ENCODE data around the gene SLC30A1.

The SLC30A1 gene

GRCh38 chr1:211619033-211619996, 40.4 kb upstream of the SLC30A1 start:
- peaks cover 0 to 13% (median 0%) of the 10 kb centered on the region in 3 experiments for H3K27me3 ChIP-seq (ENCODE audit: control insufficient read depth in 3 of 3, insufficient read depth in 3 of 3, low read depth in 1 of 3, low read length in 3 of 3)
- H2BK5ac ChIP-seq (ENCODE audit: low read length): no peak overlapping the region
- H2AFZ ChIP-seq (ENCODE audit: low read length): no peak overlapping the region
- H3K9me3 ChIP-seq (replicated peaks in 1 of 2; ENCODE audit: control insufficient read depth in 2 of 2, insufficient read depth in 1 of 2, low read depth in 1 of 2, low read length in 2 of 2): no peaks in the 10 kb centered on the region
- no peak overlapping the region for H3K4me3 ChIP-seq (ENCODE audit: low read length in 2 of 2)
- no peak overlapping the region for H2BK15ac ChIP-seq (ENCODE audit: low read length)
- no peak overlapping the region for H3K4me2 ChIP-seq (ENCODE audit: insufficient read depth, low read length, poor library complexity, severe bottlenecking)
- no peak overlapping the region for H3K4ac ChIP-seq (ENCODE audit: low read length)
- H3K79me1 ChIP-seq (ENCODE audit: low read depth, low read length): no peaks in the 10 kb centered on the region
- WGBS, 2 donors (ENCODE audit: extremely low coverage in 2 of 2, insufficient read length in 2 of 2, insufficient replicate concordance in 1 of 2): no CpG with 5 or more reads among the region's 8 CpGs
- no peak for DNase-seq (ENCODE audit: low spot score)
- H3K4me1 ChIP-seq (ENCODE audit: control insufficient read depth in 2 of 2, insufficient read depth in 1 of 2, low read depth in 1 of 2, low read length in 2 of 2): peaks cover 0 to 10% of the 10 kb centered on the region in 2 donors
- H3K9ac ChIP-seq (ENCODE audit: low read depth, low read length, poor library complexity): no peak overlapping the region
- H2AK5ac ChIP-seq (ENCODE audit: low read depth, low read length): no peak overlapping the region
- no peak overlapping the region for H3K23ac ChIP-seq (ENCODE audit: low read depth, low read length, poor library complexity)
- H2BK12ac ChIP-seq (ENCODE audit: low read length): no peak overlapping the region
- H3K14ac ChIP-seq (ENCODE audit: low read length): no peak overlapping the region
- no peak overlapping the region for H2BK120ac ChIP-seq (ENCODE audit: low read depth, low read length)
- H3K27ac ChIP-seq (replicated peaks; ENCODE audit: low read length): no peak overlapping the region
- H3K36me3 ChIP-seq (replicated peaks in 1 of 2; ENCODE audit: control insufficient read depth in 2 of 2, insufficient read depth in 2 of 2, low read length in 2 of 2): peaks cover 0 to 1% of the 10 kb centered on the region in 2 donors
- no peak overlapping the region for H3K18ac ChIP-seq (ENCODE audit: low read length)
- H4K8ac ChIP-seq (ENCODE audit: low read depth, low read length): no peak overlapping the region
- no peak overlapping the region for H4K91ac ChIP-seq (ENCODE audit: low read depth, low read length, poor library complexity)

GRCh38 chr1:211616965-211617297, 38.0 kb upstream of the SLC30A1 start:
- H3K9me3 ChIP-seq (replicated peaks in 1 of 2; ENCODE audit: control insufficient read depth in 2 of 2, insufficient read depth in 1 of 2, low read depth in 1 of 2, low read length in 2 of 2): no peaks in the 10 kb centered on the region
- peak overlapping the region; percentile 80 for H3K18ac ChIP-seq (ENCODE audit: low read length)
- H2BK120ac ChIP-seq (ENCODE audit: low read depth, low read length): peak overlapping the region; percentile 9
- no peak overlapping the region for H3K9ac ChIP-seq (ENCODE audit: low read depth, low read length, poor library complexity)
- peak overlapping the region; percentile 94 for H4K8ac ChIP-seq (ENCODE audit: low read depth, low read length)
- peaks cover 0 to 9% (median 0%) of the 10 kb centered on the region in 3 experiments for H3K27me3 ChIP-seq (ENCODE audit: control insufficient read depth in 3 of 3, insufficient read depth in 3 of 3, low read depth in 1 of 3, low read length in 3 of 3)
- H2BK5ac ChIP-seq (ENCODE audit: low read length): peak overlapping the region; percentile 26
- DNase-seq (ENCODE audit: low spot score): no peak
- H3K4me3 ChIP-seq (ENCODE audit: low read length in 2 of 2): no peak overlapping the region
- no peak overlapping the region for H4K91ac ChIP-seq (ENCODE audit: low read depth, low read length, poor library complexity)
- peak overlapping the region; percentile 46 for H3K4ac ChIP-seq (ENCODE audit: low read length)
- H2AFZ ChIP-seq (ENCODE audit: low read length): peak overlapping the region; percentile 97
- H3K4me1 ChIP-seq (ENCODE audit: control insufficient read depth in 2 of 2, insufficient read depth in 1 of 2, low read depth in 1 of 2, low read length in 2 of 2): peaks cover 0 to 12% of the 10 kb centered on the region in 2 donors
- no peaks in the 10 kb centered on the region for H3K79me1 ChIP-seq (ENCODE audit: low read depth, low read length)
- peak overlapping the region; percentile 30 for H2AK5ac ChIP-seq (ENCODE audit: low read depth, low read length)
- H2BK12ac ChIP-seq (ENCODE audit: low read length): no peak overlapping the region
- H3K27ac ChIP-seq (replicated peaks; ENCODE audit: low read length): peak overlapping the region; percentile 21
- H3K36me3 ChIP-seq (replicated peaks in 1 of 2; ENCODE audit: control insufficient read depth in 2 of 2, insufficient read depth in 2 of 2, low read length in 2 of 2): peaks cover 0 to 1% of the 10 kb centered on the region in 2 donors
- H3K23ac ChIP-seq (ENCODE audit: low read depth, low read length, poor library complexity): no peak overlapping the region
- no peak overlapping the region for H3K14ac ChIP-seq (ENCODE audit: low read length)
- no CpG with 5 or more reads among the region's 5 CpGs for WGBS, 2 donors (ENCODE audit: extremely low coverage in 2 of 2, insufficient read length in 2 of 2, insufficient replicate concordance in 1 of 2)
- H3K4me2 ChIP-seq (ENCODE audit: insufficient read depth, low read length, poor library complexity, severe bottlenecking): no peak overlapping the region
- peak overlapping the region; percentile 19 for H2BK15ac ChIP-seq (ENCODE audit: low read length)

- H2BK5ac ChIP-seq (ENCODE audit: low read length): peak overlapping the region; percentile 26
- H2BK120ac ChIP-seq (ENCODE audit: low read depth, low read length): peak overlapping the region; percentile 9
- peak overlapping the region; percentile 21 for H3K27ac ChIP-seq (replicated peaks; ENCODE audit: low read length)
- H4K8ac ChIP-seq (ENCODE audit: low read depth, low read length): peak overlapping the region; percentile 94
- DNase-seq (ENCODE audit: low spot score): no peak
- H2BK15ac ChIP-seq (ENCODE audit: low read length): peak overlapping the region; percentile 19
- H2BK12ac ChIP-seq (ENCODE audit: low read length): no peak overlapping the region
- peak overlapping the region; percentile 46 for H3K4ac ChIP-seq (ENCODE audit: low read length)
- H3K4me2 ChIP-seq (ENCODE audit: insufficient read depth, low read length, poor library complexity, severe bottlenecking): no peak overlapping the region
- H3K27me3 ChIP-seq (ENCODE audit: control insufficient read depth in 3 of 3, insufficient read depth in 3 of 3, low read depth in 1 of 3, low read length in 3 of 3): peaks cover 0 to 5% (median 0%) of the 10 kb centered on the region in 3 experiments
- peaks cover 0 to 12% of the 10 kb centered on the region in 2 donors for H3K4me1 ChIP-seq (ENCODE audit: control insufficient read depth in 2 of 2, insufficient read depth in 1 of 2, low read depth in 1 of 2, low read length in 2 of 2)
- H2AFZ ChIP-seq (ENCODE audit: low read length): peak overlapping the region; percentile 97
- H3K18ac ChIP-seq (ENCODE audit: low read length): peak overlapping the region; percentile 80
- H3K4me3 ChIP-seq (ENCODE audit: low read length in 2 of 2): no peak overlapping the region
- H3K9me3 ChIP-seq (replicated peaks in 1 of 2; ENCODE audit: control insufficient read depth in 2 of 2, insufficient read depth in 1 of 2, low read depth in 1 of 2, low read length in 2 of 2): no peaks in the 10 kb centered on the region
- no peaks in the 10 kb centered on the region for H3K79me1 ChIP-seq (ENCODE audit: low read depth, low read length)
- peak overlapping the region; percentile 30 for H2AK5ac ChIP-seq (ENCODE audit: low read depth, low read length)
- peaks cover 0 to 1% of the 10 kb centered on the region in 2 donors for H3K36me3 ChIP-seq (replicated peaks in 1 of 2; ENCODE audit: control insufficient read depth in 2 of 2, insufficient read depth in 2 of 2, low read length in 2 of 2)
- no peak overlapping the region for H4K91ac ChIP-seq (ENCODE audit: low read depth, low read length, poor library complexity)
- H3K23ac ChIP-seq (ENCODE audit: low read depth, low read length, poor library complexity): no peak overlapping the region
- H3K9ac ChIP-seq (ENCODE audit: low read depth, low read length, poor library complexity): no peak overlapping the region
- no CpG with 5 or more reads among the region's 13 CpGs for WGBS, 2 donors (ENCODE audit: extremely low coverage in 2 of 2, insufficient read length in 2 of 2, insufficient replicate concordance in 1 of 2)
- H3K14ac ChIP-seq (ENCODE audit: low read length): no peak overlapping the region
Measured at GRCh38 chr1:211616231-211616964, 37.4 kb upstream of the SLC30A1 start.

- no peak overlapping the region for H4K91ac ChIP-seq (ENCODE audit: low read depth, low read length, poor library complexity)
- no CpG with 5 or more reads among the region's 11 CpGs for WGBS, 2 donors (ENCODE audit: extremely low coverage in 2 of 2, insufficient read length in 2 of 2, insufficient replicate concordance in 1 of 2)
- H3K4ac ChIP-seq (ENCODE audit: low read length): no peak overlapping the region
- H2AFZ ChIP-seq (ENCODE audit: low read length): no peak overlapping the region
- no peaks in the 10 kb centered on the region for H3K36me3 ChIP-seq (replicated peaks in 1 of 2; ENCODE audit: control insufficient read depth in 2 of 2, insufficient read depth in 2 of 2, low read length in 2 of 2)
- H3K27ac ChIP-seq (replicated peaks; ENCODE audit: low read length): no peak overlapping the region
- H3K14ac ChIP-seq (ENCODE audit: low read length): no peak overlapping the region
- peak overlapping the region; percentile 9 for H3K9ac ChIP-seq (ENCODE audit: low read depth, low read length, poor library complexity)
- no peaks in the 10 kb centered on the region for H3K9me3 ChIP-seq (replicated peaks in 1 of 2; ENCODE audit: control insufficient read depth in 2 of 2, insufficient read depth in 1 of 2, low read depth in 1 of 2, low read length in 2 of 2)
- H3K23ac ChIP-seq (ENCODE audit: low read depth, low read length, poor library complexity): no peak overlapping the region
- H3K79me1 ChIP-seq (ENCODE audit: low read depth, low read length): no peaks in the 10 kb centered on the region
- H3K4me3 ChIP-seq (ENCODE audit: low read length in 2 of 2): no peak overlapping the region
- no peak for DNase-seq (ENCODE audit: low spot score)
- no peak overlapping the region for H4K8ac ChIP-seq (ENCODE audit: low read depth, low read length)
- H2BK5ac ChIP-seq (ENCODE audit: low read length): no peak overlapping the region
- peak overlapping the region; percentile 70 for H2AK5ac ChIP-seq (ENCODE audit: low read depth, low read length)
- peaks cover 0 to 4% (median 0%) of the 10 kb centered on the region in 3 experiments for H3K27me3 ChIP-seq (ENCODE audit: control insufficient read depth in 3 of 3, insufficient read depth in 3 of 3, low read depth in 1 of 3, low read length in 3 of 3)
- no peak overlapping the region for H2BK120ac ChIP-seq (ENCODE audit: low read depth, low read length)
- H2BK15ac ChIP-seq (ENCODE audit: low read length): no peak overlapping the region
- no peak overlapping the region for H3K18ac ChIP-seq (ENCODE audit: low read length)
- H3K4me1 ChIP-seq (ENCODE audit: control insufficient read depth in 2 of 2, insufficient read depth in 1 of 2, low read depth in 1 of 2, low read length in 2 of 2): peaks cover 0 to 8% of the 10 kb centered on the region in 2 donors
- H2BK12ac ChIP-seq (ENCODE audit: low read length): no peak overlapping the region
- H3K4me2 ChIP-seq (ENCODE audit: insufficient read depth, low read length, poor library complexity, severe bottlenecking): no peak overlapping the region
Measured at GRCh38 chr1:211614615-211615014, 35.7 kb upstream of the SLC30A1 start.

All from neuronal stem cell (in vitro differentiated cells).